Suprapubic skin (tissue), 4 donors: ENCODE results near the gene DYNC2H1. TPM values are rescaled to one million over a fixed set of nuclear protein-coding genes. Genes with fewer than 3 reads are reported as not detected.

Experiments
- DNase-seq, 2 donors: peaks; one replicate each; pipeline ENCODE4 v3.0.0-alpha.2; 2019; ENCODE audit warnings: low spot score in 2 of 2
- H3K27ac ChIP-seq: fragments of 200-600 bp; sonication (generic); one replicate; pipeline ENCODE4 v1.5.1; 2019
- H3K27me3 ChIP-seq: fragments of 200-600 bp; sonication (generic); one replicate; pipeline ENCODE4 v1.5.1; 2019
- H3K36me3 ChIP-seq: fragments of 200-600 bp; sonication (generic); one replicate; pipeline ENCODE4 v1.5.1; 2019
- H3K4me1 ChIP-seq: fragments of 200-600 bp; sonication (generic); one replicate; pipeline ENCODE4 v1.5.1; 2019
- H3K4me3 ChIP-seq: fragments of 200-600 bp; sonication (generic); one replicate; pipeline ENCODE4 v1.5.1; 2019; ENCODE audit warnings: mild to moderate bottlenecking
- H3K9me3 ChIP-seq: fragments of 200-600 bp; sonication (generic); one replicate; pipeline ENCODE4 v1.5.1; 2019
- CTCF ChIP-seq, 2 donors: fragments of 200-600 bp in 1 of 2; fragments of 450-650 bp in 1 of 2; sonication (generic) in 1 of 2; IDR thresholded peaks; one replicate each; pipeline ENCODE4 v1.5.1; 2016 to 2019; ENCODE audit warnings: antibody characterized with exemption in 2 of 2, mild to moderate bottlenecking in 1 of 2, moderate library complexity in 1 of 2
- EP300 ChIP-seq: sonication (generic); formaldehyde crosslinking; IDR thresholded peaks from one replicate; pipeline ENCODE4 v1.6.1; 2017; ENCODE audit warnings: antibody characterized with exemption
- POLR2A ChIP-seq, 2 donors: fragments of 450-650 bp; IDR thresholded peaks; one replicate each; pipeline ENCODE4 v1.6.1; 2017; ENCODE audit warnings: antibody characterized with exemption in 2 of 2, mild to moderate bottlenecking in 2 of 2, moderate library complexity in 2 of 2
- POLR2AphosphoS5 ChIP-seq, 3 donors: sonication (generic); formaldehyde crosslinking; IDR thresholded peaks; one replicate each; pipeline ENCODE4 v1.6.1; 2017; ENCODE audit warnings: antibody characterized with exemption in 3 of 3
- WGBS: methylation state at CpG from one replicate; pipeline ENCODE4 v1.1.5; 2018; 5-methylcytosine and 5-hydroxymethylcytosine counted together
- total RNA-seq, 4 donors: library from RNA; depleted of rRNA; stranded (reverse); fragments of >200 nt; gene quantifications; one replicate each; pipeline ENCODE4 v1.1.0, GENCODE V29; 2016

DYNC2H1 gene
- total RNA-seq, 4 donors from 2014 or later: 8.4 to 33.2 (median 11.5) TPM

- no peaks in the 10 kb centered on the region for H3K9me3 ChIP-seq
- H3K36me3 ChIP-seq: no peaks in the 10 kb centered on the region
- peaks cover 50% of the 10 kb centered on the region for H3K27me3 ChIP-seq
- H3K27ac ChIP-seq: no peak overlapping the region
- H3K4me3 ChIP-seq: no peak overlapping the region
- no peak for TF ChIP-seq POLR2AphosphoS5 (IDR thresholded peaks at IDR 0.05)
- no peak for TF ChIP-seq POLR2A (IDR thresholded peaks at IDR 0.05)
- TF ChIP-seq CTCF (IDR thresholded peaks at IDR 0.05): no peak
- no peak for TF ChIP-seq EP300
- peaks cover 6% of the 10 kb centered on the region for H3K4me1 ChIP-seq
- no peak for DNase-seq
Observed at GRCh38 chr11:103097279-103097678, 11.9 kb upstream of the DYNC2H1 start.

GRCh38 chr11:103109818-103110388, 677 bp downstream of the DYNC2H1 start:
- Histone ChIP-seq H3K36me3 (peaks cover 6% of the 10 kb centered on the region), H3K4me3 (peak overlapping the region; percentile 70), H3K4me1 (peaks cover 22% of the 10 kb centered on the region), H3K27me3 (no peaks in the 10 kb centered on the region), H3K9me3 (no peaks in the 10 kb centered on the region), H3K27ac (peak overlapping the region; percentile 89)
- DNase-seq: no peak
- TF ChIP-seq POLR2AphosphoS5 (IDR thresholded peaks at IDR 0.05): no peak
- no peak for TF ChIP-seq EP300
- TF ChIP-seq CTCF (IDR thresholded peaks at IDR 0.05): no peak
- 18% methylated on average over 26 of the region's 26 CpGs for WGBS

GRCh38 chr11:103110391-103110790, 1.2 kb downstream of the DYNC2H1 start:
- peaks cover 22% of the 10 kb centered on the region for H3K4me1 ChIP-seq
- TF ChIP-seq EP300 (no peak), CTCF (IDR thresholded peaks at IDR 0.05) (peak in 1 of 2 donors; percentile 13)
- DNase-seq: no peak
- no peak overlapping the region for H3K27ac ChIP-seq
- H3K36me3 ChIP-seq: peaks cover 7% of the 10 kb centered on the region
- H3K4me3 ChIP-seq: peak overlapping the region; percentile 70
- no peaks in the 10 kb centered on the region for H3K27me3 ChIP-seq
- H3K9me3 ChIP-seq: no peaks in the 10 kb centered on the region

- no peak overlapping the region for H3K4me3 ChIP-seq
Observed at GRCh38 chr11:103111400-103111799, 2.2 kb downstream of the DYNC2H1 start.

GRCh38 chr11:103112364-103112763, 3.1 kb downstream of the DYNC2H1 start:
- H3K36me3 ChIP-seq: peaks cover 7% of the 10 kb centered on the region
- H3K4me3 ChIP-seq: no peak overlapping the region
- no peak for TF ChIP-seq CTCF (IDR thresholded peaks at IDR 0.05)
- no peak for TF ChIP-seq POLR2AphosphoS5 (IDR thresholded peaks at IDR 0.05)
- TF ChIP-seq EP300: no peak
- no peak for TF ChIP-seq POLR2A (IDR thresholded peaks at IDR 0.05)
- no peaks in the 10 kb centered on the region for H3K27me3 ChIP-seq
- peaks cover 22% of the 10 kb centered on the region for H3K4me1 ChIP-seq
- WGBS: 92% methylated on average over 1 of the region's 1 CpG
- H3K9me3 ChIP-seq: no peaks in the 10 kb centered on the region
- DNase-seq: no peak
- H3K27ac ChIP-seq: no peak overlapping the region

More at GRCh38 chr11:103111400-103111799, 2.2 kb downstream of the DYNC2H1 start:
- H3K27ac ChIP-seq: no peak overlapping the region
- H3K9me3 ChIP-seq: no peaks in the 10 kb centered on the region
- peaks cover 7% of the 10 kb centered on the region for H3K36me3 ChIP-seq
- peaks cover 22% of the 10 kb centered on the region for H3K4me1 ChIP-seq
- no peaks in the 10 kb centered on the region for H3K27me3 ChIP-seq
- TF ChIP-seq CTCF (IDR thresholded peaks at IDR 0.05) (no peak), EP300 (no peak), POLR2A (IDR thresholded peaks at IDR 0.05) (no peak), POLR2AphosphoS5 (IDR thresholded peaks at IDR 0.05) (no peak)
- 86% methylated on average over 5 of the region's 5 CpGs for WGBS
- DNase-seq: no peak
